Activated CD4-positive, alpha-beta T cell treated with anti-CD3 and anti-CD28 coated beads for 1 hour (primary cell): ENCODE measurements around the gene TASP1.
"Not testable (repeated sequence)": the region's sequence is repeated elsewhere in the genome, so short reads cannot be mapped to it uniquely, and the experiment has no call there.

Experiments
- DNase-seq: peaks from one replicate; pipeline ENCODE4 v3.0.0-alpha.2; 2020

The TASP1 gene

GRCh38 chr20:13389115-13389514 lies 249.6 kb downstream of the TASP1 start:
- no peak for DNase-seq

DNA sequence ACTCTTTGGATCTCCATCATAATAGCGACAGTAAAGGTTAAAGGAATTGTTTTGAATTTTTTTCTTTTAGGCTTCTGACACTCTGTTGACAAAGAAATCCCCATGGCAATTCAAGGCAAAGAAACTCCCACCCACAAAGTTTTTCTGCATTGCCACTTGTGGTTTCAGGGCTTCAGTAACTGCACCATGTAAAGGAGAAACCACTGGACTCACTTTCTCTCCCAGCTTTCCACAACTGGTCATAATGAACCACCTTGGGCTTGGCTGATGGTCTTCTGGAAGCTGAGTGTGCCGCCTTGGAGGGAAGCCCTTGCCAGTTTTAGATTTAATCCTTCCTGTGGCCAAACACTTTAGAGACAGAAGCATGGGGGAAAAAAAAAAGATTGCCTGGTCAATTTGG lies 254.6 kb downstream of the TASP1 start:
- DNase-seq, result no peak

- no peak for DNase-seq
Measured at GRCh38 chr20:13382786-13383185, 255.9 kb downstream of the TASP1 start.

DNA sequence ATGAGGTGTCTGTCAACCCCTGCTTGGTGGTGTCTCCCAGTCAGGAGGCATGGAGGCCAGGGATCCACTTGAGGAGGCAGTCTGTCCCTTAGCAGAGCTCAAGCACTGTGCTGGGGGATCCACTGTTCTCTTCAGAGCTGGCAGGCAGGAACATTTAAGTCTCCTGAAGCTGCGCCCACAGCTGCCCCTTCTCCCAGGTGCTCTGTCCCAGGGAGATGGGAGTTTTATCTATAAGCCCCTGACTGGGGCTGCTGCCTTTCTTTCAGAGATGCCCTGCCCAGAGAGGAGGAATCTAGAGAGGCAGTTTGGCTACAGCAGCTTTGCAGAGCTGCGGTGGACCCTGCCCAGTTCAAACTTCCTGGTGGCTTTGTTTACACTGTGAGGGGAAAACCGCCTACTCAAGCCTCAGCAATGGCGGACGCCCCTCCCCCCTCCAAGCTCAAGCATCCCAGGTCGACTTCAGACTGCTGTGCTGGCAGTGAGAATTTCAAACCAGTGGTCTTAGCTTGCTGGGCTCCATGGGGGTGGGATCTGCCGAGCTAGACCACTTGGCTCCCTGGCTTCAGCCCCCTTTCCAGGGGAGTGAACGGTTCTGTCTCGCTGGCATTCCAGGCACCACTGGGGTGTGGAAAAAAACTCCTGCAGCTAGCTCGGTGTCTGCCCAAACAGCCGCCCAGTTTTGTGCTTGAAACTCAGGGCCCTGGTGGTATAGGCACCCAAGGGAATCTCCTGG lies 258.1 kb downstream of the TASP1 start:
- DNase-seq, result not testable (repeated sequence)

- DNase-seq, result no peak
Measured at GRCh38 chr20:13373400-13373799, 265.3 kb downstream of the TASP1 start.

GRCh38 chr20:13364278-13365170 lies 274.2 kb downstream of the TASP1 start:
- DNase-seq, result no peak

GRCh38 chr20:13363473-13363872 lies 275.3 kb downstream of the TASP1 start:
- DNase-seq, result no peak

- not testable (repeated sequence) for DNase-seq
Measured at GRCh38 chr20:13362165-13362564, 276.6 kb downstream of the TASP1 start.

DNA sequence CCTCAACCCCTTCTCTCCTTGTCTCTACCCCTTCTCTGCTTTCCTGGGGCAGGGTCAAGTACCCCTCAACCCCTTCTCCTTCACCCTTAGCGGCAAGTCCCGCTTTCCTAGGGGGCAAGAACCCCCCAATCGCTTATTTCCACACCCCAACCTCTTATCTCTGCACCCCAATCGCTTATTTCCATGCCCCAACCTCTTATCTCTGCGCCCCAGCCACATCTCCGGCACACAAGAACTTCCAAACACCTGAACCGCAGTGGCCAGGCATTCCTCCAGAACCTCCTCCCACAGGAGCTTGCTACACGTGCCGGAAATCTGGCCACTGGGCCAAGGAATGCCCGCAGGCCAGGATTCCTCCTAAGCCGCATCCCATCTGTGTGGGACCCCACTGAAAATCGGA lies 279.8 kb downstream of the TASP1 start:
- not testable (repeated sequence) for DNase-seq

DNA sequence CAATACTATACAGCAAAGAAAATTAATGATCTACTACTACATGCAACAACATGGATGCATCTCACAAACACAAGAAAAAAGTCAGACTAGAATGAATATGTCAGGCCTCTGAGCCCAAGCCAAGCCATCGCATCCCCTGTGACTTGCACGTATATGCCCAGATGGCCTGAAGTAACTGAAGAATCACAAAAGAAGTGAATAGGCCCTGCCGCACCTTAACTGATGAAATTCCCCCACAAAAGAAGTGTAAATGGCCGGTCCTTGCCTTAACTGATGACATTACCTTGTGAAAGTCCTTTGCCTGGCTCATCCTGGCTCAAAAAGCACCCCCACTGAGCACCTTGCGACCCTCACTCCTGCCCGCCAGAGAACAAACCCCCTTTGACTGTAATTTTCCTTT lies 280.9 kb downstream of the TASP1 start:
- DNase-seq, result not testable (repeated sequence)

- DNase-seq, result no peak
Measured at GRCh38 chr20:13356591-13356990, 282.1 kb downstream of the TASP1 start.

DNA sequence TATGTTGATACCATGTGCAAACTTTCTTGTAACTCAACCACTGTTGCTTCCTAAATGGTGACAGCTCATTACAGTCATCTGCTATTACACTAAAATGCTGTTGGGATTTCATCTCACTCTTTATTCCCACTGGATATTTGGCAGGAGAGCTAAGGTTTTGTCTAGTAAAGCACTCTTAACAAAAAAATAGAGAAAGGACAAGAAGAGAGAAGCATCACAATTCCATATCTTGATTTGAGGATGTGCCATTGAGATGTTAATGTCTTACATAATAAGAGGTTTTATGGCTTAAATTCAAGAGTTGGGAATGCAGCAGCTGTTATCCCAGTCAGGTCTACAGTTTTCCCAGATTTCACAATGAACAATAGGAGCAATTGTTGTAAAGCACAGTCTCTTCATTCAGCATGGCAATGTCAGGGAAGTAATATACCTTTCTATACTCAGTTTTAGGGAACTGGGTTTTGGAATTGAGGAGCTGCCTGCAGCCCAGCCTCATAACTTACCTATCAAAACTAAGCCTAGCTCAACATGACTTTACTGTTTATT lies 282.7 kb downstream of the TASP1 start:
- DNase-seq, result no peak

GRCh38 chr20:13355411-13355810 lies 283.3 kb downstream of the TASP1 start:
- DNase-seq, result no peak

GRCh38 chr20:13353261-13353945 lies 285.3 kb downstream of the TASP1 start:
- no peak for DNase-seq

GRCh38 chr20:13349235-13349604 lies 289.5 kb downstream of the TASP1 start:
- DNase-seq, result no peak

GRCh38 chr20:13348311-13349234 lies 290.2 kb downstream of the TASP1 start:
- no peak for DNase-seq

DNA sequence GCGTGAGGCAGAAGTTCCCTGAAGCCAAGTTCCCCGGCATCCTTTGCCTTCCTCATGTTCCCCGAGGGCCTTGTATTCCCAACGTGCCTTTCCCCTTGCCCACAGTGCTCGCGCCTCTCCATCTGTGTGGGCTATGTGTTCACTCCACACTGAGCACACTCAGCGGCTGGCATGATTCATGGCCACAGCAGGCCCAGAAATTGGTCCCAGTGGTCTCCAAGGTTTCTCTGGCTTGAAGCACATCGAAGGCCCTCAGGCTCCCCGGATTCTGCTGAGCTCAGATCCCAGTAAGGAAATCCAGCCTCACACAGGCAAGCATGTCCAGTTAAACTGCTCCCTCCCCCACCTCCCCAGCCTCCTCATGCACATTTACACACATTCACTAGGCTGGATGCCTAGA lies 294.1 kb downstream of the TASP1 start:
- no peak for DNase-seq

DNA sequence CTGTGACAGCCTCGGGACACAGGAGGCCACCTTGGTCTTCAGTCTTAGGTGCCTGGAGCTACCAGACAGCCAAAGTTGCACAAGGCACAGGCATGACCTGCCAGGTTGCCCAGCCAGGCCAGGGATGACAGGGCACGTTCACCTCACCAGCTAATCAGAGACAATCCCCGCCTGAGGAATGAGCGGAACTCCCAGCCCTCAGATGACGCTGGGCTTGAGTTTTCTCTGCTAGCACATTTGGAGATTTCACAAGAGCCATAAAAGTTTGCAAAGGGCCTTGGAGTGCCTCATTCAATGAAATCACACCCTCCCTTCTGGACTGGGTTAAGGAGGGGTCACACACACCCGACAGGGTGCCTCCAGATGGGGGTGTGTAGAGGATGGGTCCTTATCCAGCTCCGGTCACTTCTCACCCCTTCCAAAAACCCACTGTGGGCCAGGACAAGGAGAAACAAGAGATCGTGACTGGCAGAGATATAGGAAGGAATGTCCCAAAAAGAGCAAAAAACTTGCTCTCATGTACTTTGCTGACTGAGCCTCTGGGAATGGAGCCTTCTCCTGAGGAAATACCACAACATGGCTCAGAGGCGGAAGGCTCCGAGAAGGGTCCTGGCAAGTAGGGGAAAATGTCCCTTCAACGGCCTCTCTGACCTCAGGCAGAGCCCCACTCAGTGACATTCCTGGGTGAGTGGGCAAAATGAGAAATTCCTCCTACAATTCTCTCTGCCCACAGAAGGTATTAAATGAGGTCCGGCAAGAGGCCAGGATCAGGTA lies 296.1 kb downstream of the TASP1 start:
- no peak for DNase-seq

DNA sequence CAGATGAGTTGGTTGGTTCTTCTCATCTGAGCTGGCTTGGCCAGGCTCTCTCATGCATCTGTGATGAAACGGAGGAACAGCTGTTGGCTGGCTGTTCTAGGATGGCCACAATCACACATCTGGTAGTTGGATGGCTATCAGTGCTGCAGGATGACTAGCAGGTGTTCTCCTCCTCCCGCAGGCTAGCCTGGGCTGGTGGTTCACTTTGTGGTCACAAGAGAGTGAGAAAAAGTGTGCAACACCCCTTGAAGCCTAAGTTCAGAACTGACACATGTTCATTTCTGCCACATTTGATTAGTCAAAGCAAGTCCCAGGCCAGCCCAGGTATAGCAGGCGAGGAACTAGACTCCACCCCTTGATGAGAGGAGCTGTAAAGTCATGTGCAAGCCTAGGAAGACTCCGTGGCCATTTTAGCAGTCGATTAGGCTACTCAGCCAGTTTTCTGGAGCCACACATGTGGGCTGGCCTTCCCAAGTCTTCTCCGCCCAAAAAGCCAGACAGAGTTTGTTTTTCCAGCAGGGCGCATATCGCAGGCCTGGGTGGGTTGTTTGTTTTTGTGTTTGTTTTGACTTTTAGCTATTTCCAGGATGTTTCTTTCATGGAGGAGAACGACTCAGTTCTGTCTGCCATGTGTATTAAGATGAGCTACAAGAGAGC lies 296.9 kb downstream of the TASP1 start:
- DNase-seq, result no peak

DNA sequence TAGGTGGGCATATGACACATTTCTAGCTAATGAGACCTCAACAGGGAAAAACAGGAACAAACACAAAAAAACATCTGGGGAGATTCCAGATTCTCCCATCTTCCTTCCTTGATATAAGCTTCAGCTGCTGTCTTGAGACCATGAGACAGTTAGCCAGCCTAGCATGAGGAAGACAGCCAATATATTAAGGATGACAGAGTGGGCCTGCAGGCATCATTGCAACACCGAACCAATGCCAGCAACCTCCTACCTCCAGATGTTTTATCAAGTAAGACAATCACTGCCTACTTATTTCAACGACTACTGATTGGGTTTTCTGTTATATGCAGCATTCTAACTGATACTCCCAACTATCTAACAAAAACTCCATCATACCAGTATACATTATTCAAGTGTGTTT lies 298.6 kb downstream of the TASP1 start:
- DNase-seq, result no peak
